Thyroid gland (tissue), 4 donors: ENCODE data around the gene POC1B. TPM values are rescaled to one million over a fixed set of nuclear protein-coding genes. Genes with fewer than 3 reads are reported as not detected.

Experiments used
- DNase-seq, 2 donors: peaks; one replicate each; pipeline ENCODE4 v3.0.0-alpha.2; 2019
- H3K27ac ChIP-seq, 3 donors: fragments of 200-600 bp; sonication (generic); 1 replicate in 2 of 3; 2 replicates in 1 of 3; pipeline ENCODE4 v1.5.1; 2016 to 2019; ENCODE audit warnings: mild to moderate bottlenecking in 1 of 3, moderate library complexity in 1 of 3
- H3K27me3 ChIP-seq: fragments of 200-600 bp; sonication (generic); one replicate; pipeline ENCODE4 v1.5.1; 2019
- H3K36me3 ChIP-seq, 2 donors: fragments of 200-600 bp; sonication (generic); one replicate each; pipeline ENCODE4 v1.5.1; 2016 to 2019
- H3K4me1 ChIP-seq, 2 donors: fragments of 200-600 bp; sonication (generic); one replicate each; pipeline ENCODE4 v1.5.1; 2017 to 2019
- H3K4me3 ChIP-seq, 3 donors: fragments of 200-600 bp; sonication (generic); replicated peaks in 1 of 3; 1 replicate in 2 of 3; 2 replicates in 1 of 3; pipeline ENCODE4 v1.5.1; 2016; ENCODE audit warnings: mild to moderate bottlenecking in 1 of 3
- H3K9me3 ChIP-seq: fragments of 200-600 bp; sonication (generic); one replicate; pipeline ENCODE4 v1.5.1; 2017
- POLR2A ChIP-seq, 2 donors: fragments of 450-650 bp; IDR thresholded peaks; one replicate each; pipeline ENCODE4 v1.6.1; 2017; ENCODE audit warnings: antibody characterized with exemption in 2 of 2, mild to moderate bottlenecking in 2 of 2, moderate library complexity in 1 of 2
- WGBS, 2 donors: methylation state at CpG; one replicate each; pipeline ENCODE4 v1.1.5; 2017; 5-methylcytosine and 5-hydroxymethylcytosine counted together
- intact Hi-C: fragments of 100-400 bp; cut with DNase I; formaldehyde crosslinking; loops from one replicate; pipeline ENCODE4 v1.15.1; 2023
- total RNA-seq, 4 donors: library from RNA; depleted of rRNA; stranded (reverse); fragments of >200 nt; gene quantifications; one replicate each; pipeline ENCODE4 v1.2.3, GENCODE V29; 2016
- TF ChIP-seq, protein P1 (sequence below), 6 experiments: fragments of 200-600 bp in 3 of 6; fragments of 450-650 bp in 3 of 6; sonication (generic) in 3 of 6; IDR thresholded peaks; one replicate each; pipeline ENCODE4 v1.5.1; 2016 to 2019; ENCODE audit warnings: antibody characterized with exemption in 6 of 6, mild to moderate bottlenecking in 2 of 6, inconsistent platforms in 1 of 6, moderate library complexity in 1 of 6

Gene POC1B
- total RNA-seq, 4 donors from 2014 or later: 21.2 to 38.3 (median 27.2) TPM

DNA sequence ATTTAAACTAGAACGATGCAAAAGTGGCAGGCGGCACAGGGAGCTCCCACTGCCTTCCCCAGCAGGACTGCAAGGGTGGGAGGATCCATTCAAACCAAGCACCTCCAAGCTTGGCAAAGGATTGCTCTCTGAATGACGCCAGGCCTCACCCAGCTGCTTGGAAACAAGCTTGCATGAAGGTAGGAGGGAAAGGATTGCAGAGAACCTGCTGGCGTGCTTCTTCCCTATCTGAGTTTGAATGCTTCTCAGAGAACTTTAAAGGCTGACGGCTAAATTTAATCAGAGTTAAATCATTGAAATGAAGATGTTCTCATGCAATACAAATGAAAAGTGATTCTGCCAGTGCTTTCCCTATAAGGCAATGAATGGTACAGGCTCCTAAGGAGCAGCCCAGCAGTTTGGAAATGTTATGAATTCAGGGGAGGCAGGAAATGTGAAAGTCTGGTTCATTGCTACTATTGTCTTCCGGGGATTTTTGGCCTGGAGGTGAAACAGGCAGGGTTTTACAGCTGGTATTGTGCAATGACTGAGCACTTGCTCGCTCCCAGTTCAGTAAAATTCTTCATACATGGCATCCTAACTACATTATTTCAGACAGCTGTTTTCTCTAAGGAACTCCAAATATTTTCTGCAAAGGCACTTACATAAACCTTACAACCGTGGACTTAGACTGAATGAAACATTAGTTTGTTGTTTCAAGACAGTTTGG, 141.6 kb downstream of the POC1B start:
- H3K4me3 ChIP-seq: no peak overlapping the region
- H3K4me1 ChIP-seq: peaks cover 17 to 28% of the 10 kb centered on the region in 2 donors
- intact Hi-C loops: no loop called here
- no peaks in the 10 kb centered on the region for H3K9me3 ChIP-seq
- H3K36me3 ChIP-seq: no peaks in the 10 kb centered on the region
- DNase-seq: peak; percentile 68 to 78
- no peaks in the 10 kb centered on the region for H3K27me3 ChIP-seq
- WGBS, 2 donors: 20 to 29% methylated on average over 8 of the region's 8 CpGs
- peak overlapping the region; percentile 49 to 88 (median 59) for H3K27ac ChIP-seq
- no peak for TF ChIP-seq POLR2A (IDR thresholded peaks at IDR 0.05)
- TF ChIP-seq, protein P1, sequence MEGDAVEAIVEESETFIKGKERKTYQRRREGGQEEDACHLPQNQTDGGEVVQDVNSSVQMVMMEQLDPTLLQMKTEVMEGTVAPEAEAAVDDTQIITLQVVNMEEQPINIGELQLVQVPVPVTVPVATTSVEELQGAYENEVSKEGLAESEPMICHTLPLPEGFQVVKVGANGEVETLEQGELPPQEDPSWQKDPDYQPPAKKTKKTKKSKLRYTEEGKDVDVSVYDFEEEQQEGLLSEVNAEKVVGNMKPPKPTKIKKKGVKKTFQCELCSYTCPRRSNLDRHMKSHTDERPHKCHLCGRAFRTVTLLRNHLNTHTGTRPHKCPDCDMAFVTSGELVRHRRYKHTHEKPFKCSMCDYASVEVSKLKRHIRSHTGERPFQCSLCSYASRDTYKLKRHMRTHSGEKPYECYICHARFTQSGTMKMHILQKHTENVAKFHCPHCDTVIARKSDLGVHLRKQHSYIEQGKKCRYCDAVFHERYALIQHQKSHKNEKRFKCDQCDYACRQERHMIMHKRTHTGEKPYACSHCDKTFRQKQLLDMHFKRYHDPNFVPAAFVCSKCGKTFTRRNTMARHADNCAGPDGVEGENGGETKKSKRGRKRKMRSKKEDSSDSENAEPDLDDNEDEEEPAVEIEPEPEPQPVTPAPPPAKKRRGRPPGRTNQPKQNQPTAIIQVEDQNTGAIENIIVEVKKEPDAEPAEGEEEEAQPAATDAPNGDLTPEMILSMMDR (IDR thresholded peaks at IDR 0.05): no peak

DNA sequence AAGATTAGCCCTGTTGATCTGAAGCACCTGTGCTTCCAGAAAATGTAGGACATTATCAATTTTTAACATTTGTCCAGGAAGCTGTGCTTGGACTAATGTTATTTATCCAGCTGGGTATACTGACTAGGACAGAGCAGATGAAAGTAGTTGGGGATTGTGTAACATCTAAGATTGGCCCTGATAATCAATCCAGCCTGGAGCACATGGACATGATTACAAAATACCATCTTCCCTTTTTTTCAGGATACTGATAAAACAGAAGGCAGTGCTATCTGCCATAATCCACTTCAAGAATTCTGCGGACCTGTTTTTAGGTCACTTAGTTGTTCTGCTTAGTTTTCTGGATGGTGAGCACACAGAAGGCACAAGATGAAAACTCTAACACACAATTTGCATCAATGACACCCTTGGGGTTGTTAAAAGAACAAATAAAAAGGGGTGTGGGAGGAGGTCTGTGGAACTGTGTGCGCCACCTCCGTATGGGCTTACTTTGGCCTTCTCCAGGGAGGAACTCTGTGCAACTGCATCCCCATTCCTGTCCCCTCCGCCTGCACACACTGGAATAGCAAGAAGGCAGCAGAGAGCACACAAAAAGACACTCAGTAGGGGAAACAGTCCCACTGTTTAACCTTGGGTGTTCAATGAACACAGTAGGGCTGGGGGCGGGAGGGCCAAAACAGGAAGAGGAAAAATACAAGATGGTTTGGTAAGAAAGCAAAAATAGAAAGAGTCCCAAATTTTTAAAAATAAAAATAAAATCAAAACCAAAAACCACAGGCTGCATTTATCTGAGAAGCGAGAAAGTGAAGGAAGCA, 142.4 kb downstream of the POC1B start:
- Histone ChIP-seq H3K4me3 (no peak overlapping the region), H3K36me3 (no peaks in the 10 kb centered on the region), H3K27me3 (no peaks in the 10 kb centered on the region), H3K4me1 (peaks cover 17 to 28% of the 10 kb centered on the region in 2 donors), H3K27ac (peak overlapping the region in 2 of 3 donors; percentile 59 to 88), H3K9me3 (no peaks in the 10 kb centered on the region)
- no peak for DNase-seq
- intact Hi-C loops: no loop called here
- WGBS, 2 donors: 82 to 84% methylated on average over 6 of the region's 6 CpGs
- no peak for TF ChIP-seq POLR2A (IDR thresholded peaks at IDR 0.05)
- TF ChIP-seq, protein P1 (IDR thresholded peaks at IDR 0.05): no peak

DNA sequence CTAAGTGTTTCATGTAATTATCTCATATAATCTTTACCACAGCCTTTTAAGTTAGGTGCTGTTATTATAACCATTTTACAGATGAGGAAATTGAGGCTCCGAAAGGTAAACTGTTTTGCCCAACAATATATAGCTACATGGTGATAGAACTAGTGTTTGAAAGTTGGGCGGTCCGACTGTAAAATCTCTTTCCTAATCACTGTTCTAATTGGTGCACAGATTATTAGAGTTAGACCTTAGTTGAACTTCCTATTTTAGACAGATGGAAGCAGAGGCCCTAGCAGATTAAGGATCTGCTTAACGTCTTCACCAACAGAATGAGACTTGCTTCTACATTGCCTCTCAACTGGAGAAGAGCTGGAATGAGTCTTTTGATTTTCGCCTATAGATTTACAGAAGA, 143.5 kb downstream of the POC1B start:
- H3K36me3 ChIP-seq: no peaks in the 10 kb centered on the region
- no peak overlapping the region for H3K27ac ChIP-seq
- H3K4me3 ChIP-seq: no peak overlapping the region
- peaks cover 17 to 28% of the 10 kb centered on the region in 2 donors for H3K4me1 ChIP-seq
- no peaks in the 10 kb centered on the region for H3K27me3 ChIP-seq
- 82 to 94% methylated on average over 5 of the region's 5 CpGs for WGBS, 2 donors
- H3K9me3 ChIP-seq: no peaks in the 10 kb centered on the region
- intact Hi-C loops: no loop called here
- TF ChIP-seq POLR2A (IDR thresholded peaks at IDR 0.05): no peak
- TF ChIP-seq, protein P1 (IDR thresholded peaks at IDR 0.05): no peak
- DNase-seq: no peak

DNA sequence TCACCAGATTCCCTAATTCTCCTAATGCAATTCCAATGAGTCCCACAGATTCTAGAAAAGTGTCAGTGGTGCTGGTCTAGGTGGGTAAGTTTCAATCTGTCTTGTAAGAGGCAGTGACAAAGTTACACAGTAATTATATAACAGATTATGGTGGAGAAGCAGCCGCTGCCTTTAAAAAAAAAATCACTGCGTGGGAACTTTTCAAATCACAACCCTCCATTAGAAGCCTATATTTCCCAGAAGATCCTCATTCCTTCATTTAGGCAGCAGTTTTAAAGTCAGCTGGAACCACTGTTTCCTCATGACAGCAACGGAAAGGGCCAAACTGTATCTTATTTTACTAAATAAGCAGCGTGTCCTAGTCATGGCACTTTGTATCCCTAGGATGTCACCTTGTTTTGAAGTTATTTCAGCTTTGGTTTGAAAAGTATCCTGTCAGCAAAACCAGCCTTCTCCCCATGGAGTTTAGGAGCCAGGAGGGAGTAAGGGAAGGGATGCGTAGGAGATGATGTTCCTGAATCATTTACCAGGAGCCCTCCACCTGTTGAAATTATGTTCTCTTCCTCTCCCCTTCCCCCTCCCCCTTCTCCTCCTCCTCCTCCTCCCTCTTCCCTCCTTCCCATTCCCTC, 145.9 kb downstream of the POC1B start:
- no peaks in the 10 kb centered on the region for H3K27me3 ChIP-seq
- no peaks in the 10 kb centered on the region for H3K36me3 ChIP-seq
- H3K4me3 ChIP-seq: no peak overlapping the region
- H3K4me1 ChIP-seq: peaks cover 15 to 31% of the 10 kb centered on the region in 2 donors
- intact Hi-C loops: no loop called here
- H3K27ac ChIP-seq: no peak overlapping the region
- WGBS, 2 donors: 88 to 89% methylated on average over 5 of the region's 5 CpGs
- TF ChIP-seq POLR2A (IDR thresholded peaks at IDR 0.05): no peak
- TF ChIP-seq, protein P1 (IDR thresholded peaks at IDR 0.05): no peak
- no peak for DNase-seq
- H3K9me3 ChIP-seq: no peaks in the 10 kb centered on the region
